ENCODE results near the gene PP2D1. TPM values are rescaled to one million over a fixed set of nuclear protein-coding genes. Genes with fewer than 3 reads are reported as not detected.

PP2D1 gene
- total and polyA plus RNA-seq, 9 of the 15 experiments (the other 6 are each of a cell fraction or from before 2014, with no cell fraction given): 0.07 to 0.10 TPM; not detected in 7

GRCh38 chr3:20054549-20054987 is 42.5 kb upstream of the PP2D1 start:
- peaks cover 0 to 25% of the 10 kb centered on the region in 2 experiments; a peak in 2 of 5 replicates for H3K4me1 ChIP-seq (replicated peaks in 1 of 2; ENCODE audit: control insufficient read depth in 2 of 2, insufficient read depth in 2 of 2, low read length in 2 of 2)
- POLR2A ChIA-PET: interaction anchor here (0.6 kb wide), 1 partner anchor 50 kb away, joined by 3 read pairs; no protein-coding TSS in a partner anchor
- FAIRE-seq: no peak

More at GRCh38 chr3:20054549-20054987, 42.5 kb upstream of the PP2D1 start:
- Histone ChIP-seq H3K79me2 (ENCODE audit: control insufficient read depth, insufficient read depth, low read length) (peaks cover 18% of the 10 kb centered on the region), H3K4me2 (ENCODE audit: insufficient read depth, low read length) (no peak overlapping the region), H3K27ac (ENCODE audit: extremely low read depth, low read depth, low read length) (no peak overlapping the region), H3K36me3 (ENCODE audit: control insufficient read depth, insufficient read depth, low read length) (no peaks in the 10 kb centered on the region), H3K9me1 (ENCODE audit: control insufficient read depth, insufficient read depth, low read length) (no peaks in the 10 kb centered on the region), H2AFZ (ENCODE audit: low read depth, low read length) (no peak overlapping the region), H3K9me3 (replicated peaks; ENCODE audit: control insufficient read depth, insufficient read depth, low read depth, low read length) (no peaks in the 10 kb centered on the region), H3K9ac (ENCODE audit: insufficient read depth in 1 of 2, low read depth in 2 of 2, low read length in 2 of 2) (no peak overlapping the region), H4K20me1 (replicated peaks; ENCODE audit: control insufficient read depth, insufficient read depth, low read length) (no peaks in the 10 kb centered on the region), H3K27me3 (ENCODE audit: control insufficient read depth in 2 of 2, insufficient read depth in 2 of 2, low read length in 2 of 2) (no peaks in the 10 kb centered on the region), H3K4me3 (no peak overlapping the region)
- in situ Hi-C loops (cut with MboI): no loop called here
- no TSS peak for BruUV-seq (replicated peaks)
- no peak for DNase-seq (ENCODE audit: extremely low read depth in 1 of 4, low spot score in 3 of 4)
- intact Hi-C loops (cut with micrococcal nuclease): no loop called here
- TF ChIP-seq ZNF717 (CRISPR knock-in tag; IDR thresholded peaks at IDR 0.05) (no peak), HMBOX1 (IDR thresholded peaks at IDR 0.05) (no peak), E2F8 (IDR thresholded peaks at IDR 0.05; ENCODE audit: low read depth, partially characterized antibody) (no peak), NFIC (IDR thresholded peaks at IDR 0.05) (peak; percentile 83)
- TF ChIP-seq, protein P1, sequence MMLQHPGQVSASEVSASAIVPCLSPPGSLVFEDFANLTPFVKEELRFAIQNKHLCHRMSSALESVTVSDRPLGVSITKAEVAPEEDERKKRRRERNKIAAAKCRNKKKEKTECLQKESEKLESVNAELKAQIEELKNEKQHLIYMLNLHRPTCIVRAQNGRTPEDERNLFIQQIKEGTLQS (IDR thresholded peaks at IDR 0.05): peak; percentile 14; the same call in 1 of the 2 replicates
- TF ChIP-seq, protein P1 (CRISPR knock-in tag; conservative IDR thresholded peaks at IDR 0.05): no peak
- WGBS (ENCODE audit: insufficient coverage, low coverage, missing lambda C conversion rate): 64% methylated on average over 4 of the region's 4 CpGs
- ATAC-seq: no peak
- CTCF ChIA-PET (ENCODE audit: low intra/inter-chr PET ratio): no interaction called here

All from K562 (cell line).